SKM-1 (cell line): ENCODE measurements around the gene SLC35B2.

Experiments
- DNase-seq: peaks from one replicate; lab custom pipeline; 2025; ENCODE audit not compliant: unreplicated experiment; lab: John Stamatoyannopoulos, UW

Gene SLC35B2

DNA sequence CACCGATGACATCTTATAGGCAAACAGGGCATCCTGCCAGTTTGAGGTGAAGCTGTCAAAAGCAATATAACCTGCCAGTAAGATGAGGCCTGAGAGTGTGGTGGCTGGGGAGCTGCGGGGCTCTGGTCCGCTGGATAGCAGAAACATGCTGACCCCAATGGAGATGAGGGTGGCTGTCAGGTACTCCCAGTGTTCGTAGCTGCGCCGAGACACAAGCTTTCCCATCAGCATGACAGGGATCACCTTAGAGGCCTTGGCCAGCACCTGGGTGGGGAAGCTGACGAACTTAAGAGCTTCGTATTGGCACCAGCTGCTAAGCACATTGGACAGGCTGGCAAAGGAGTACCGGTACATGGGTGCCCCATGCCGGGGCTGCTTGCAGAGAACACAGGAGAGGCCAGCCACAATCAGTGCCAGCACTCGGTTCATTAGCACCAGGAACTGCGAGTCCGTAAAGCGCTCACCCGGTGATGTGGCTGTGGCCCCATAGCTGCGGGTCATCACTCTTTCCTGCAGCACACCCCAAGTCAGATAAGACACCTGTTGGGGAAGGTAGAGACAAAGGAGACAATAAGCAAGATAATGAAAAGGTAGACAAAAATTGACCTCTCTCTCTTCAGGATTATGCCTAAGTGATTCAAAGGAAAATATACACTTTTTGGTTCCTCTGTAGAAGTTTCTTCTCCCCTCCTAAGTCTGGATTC is 2.1 kb downstream of the SLC35B2 start:
- no peak for DNase-seq

DNA sequence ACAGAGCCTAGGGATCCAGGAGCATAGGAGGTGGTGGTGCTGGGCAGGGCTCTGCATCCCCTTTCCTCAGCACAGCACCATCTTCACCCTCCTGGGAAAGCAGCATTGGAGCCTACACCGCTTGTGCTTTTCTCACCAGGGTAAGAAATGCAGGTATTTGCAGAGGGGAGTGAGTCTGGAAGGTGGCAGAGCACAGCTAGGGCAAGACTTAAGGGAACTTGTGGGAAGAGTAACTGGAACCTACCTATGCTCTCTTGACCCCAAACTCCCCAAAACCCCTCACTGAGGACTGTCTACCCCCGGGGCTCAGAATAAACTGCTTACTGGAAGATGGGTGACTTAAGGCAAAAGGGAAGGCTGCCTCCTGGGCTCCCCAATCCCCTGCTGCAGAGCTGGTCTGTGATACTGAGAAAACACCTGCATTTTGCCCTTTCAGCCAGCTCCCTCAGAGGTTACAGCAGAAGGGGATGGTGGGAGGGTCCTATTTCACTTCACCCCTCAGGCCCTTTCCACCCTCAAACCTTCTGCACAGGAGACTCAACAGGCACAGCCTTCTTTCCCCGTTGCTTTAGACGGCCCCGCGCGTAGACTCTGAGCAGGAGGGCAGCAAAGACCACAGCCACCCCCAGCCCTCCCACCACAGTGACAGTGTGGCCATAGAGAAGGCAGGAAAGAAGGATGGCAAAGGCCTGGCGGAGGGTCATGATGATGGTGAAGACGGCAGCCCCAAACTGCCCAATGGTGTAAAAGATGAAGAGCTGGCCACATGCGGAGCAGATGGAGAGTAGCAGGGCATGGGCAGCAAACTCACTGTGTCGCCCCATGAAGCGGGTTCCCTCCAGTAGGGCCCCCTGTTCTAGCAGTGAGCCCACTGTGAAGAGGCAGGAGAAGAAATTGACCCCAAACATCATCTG is 2.9 kb downstream of the SLC35B2 start:
- no peak for DNase-seq

DNA sequence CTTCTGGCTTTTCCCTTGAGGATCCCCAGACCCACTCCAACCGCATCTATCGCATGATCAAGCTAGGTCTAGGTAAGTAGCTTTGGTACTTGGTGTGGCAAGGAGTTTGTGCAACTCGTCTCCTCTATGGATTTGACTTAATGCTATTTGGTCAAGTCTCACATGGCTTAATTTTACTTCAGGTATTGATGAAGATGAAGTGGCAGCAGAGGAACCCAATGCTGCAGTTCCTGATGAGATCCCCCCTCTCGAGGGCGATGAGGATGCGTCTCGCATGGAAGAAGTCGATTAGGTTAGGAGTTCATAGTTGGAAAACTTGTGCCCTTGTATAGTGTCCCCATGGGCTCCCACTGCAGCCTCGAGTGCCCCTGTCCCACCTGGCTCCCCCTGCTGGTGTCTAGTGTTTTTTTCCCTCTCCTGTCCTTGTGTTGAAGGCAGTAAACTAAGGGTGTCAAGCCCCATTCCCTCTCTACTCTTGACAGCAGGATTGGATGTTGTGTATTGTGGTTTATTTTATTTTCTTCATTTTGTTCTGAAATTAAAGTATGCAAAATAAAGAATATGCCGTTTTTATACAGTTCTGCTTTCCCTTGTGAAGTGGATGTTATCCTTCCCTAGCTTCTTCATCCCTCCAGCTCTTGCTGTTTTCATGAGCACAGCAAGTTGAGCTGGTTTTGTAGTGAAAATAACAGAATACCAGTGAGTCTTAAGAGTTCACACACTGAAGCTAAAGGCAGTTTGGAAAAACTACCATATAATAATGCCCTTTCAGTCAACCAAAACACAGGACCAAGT is 3.8 kb downstream of the SLC35B2 start:
- no peak for DNase-seq

DNA sequence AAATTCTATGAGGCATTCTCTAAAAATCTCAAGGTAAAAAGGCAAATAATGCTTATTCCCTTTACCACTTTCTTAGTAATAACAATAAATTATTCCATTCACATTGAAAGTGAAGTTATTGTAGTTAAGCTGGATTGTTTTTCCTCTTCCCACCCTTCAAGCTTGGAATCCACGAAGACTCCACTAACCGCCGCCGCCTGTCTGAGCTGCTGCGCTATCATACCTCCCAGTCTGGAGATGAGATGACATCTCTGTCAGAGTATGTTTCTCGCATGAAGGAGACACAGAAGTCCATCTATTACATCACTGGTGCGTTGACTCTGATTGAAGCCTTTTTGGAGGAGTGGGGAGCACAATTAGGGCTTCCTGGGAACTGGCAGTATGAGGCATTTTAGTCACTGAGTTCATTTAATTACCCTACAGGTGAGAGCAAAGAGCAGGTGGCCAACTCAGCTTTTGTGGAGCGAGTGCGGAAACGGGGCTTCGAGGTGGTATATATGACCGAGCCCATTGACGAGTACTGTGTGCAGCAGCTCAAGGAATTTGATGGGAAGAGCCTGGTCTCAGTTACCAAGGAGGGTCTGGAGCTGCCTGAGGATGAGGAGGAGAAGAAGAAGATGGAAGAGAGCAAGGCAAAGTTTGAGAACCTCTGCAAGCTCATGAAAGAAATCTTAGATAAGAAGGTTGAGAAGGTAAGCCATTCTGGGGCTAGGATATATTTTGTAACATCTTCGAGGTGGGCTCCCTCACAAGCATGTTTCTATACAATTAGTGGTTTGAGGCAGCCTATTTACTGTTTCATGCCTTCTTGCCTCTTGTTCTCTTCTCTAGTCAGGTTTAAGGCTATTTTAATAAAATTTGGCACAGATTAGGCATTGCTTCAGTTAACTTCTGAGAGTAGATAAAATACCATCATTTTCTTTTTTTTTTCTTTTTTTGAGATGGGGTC is 5.5 kb downstream of the SLC35B2 start:
- no peak for DNase-seq

DNA sequence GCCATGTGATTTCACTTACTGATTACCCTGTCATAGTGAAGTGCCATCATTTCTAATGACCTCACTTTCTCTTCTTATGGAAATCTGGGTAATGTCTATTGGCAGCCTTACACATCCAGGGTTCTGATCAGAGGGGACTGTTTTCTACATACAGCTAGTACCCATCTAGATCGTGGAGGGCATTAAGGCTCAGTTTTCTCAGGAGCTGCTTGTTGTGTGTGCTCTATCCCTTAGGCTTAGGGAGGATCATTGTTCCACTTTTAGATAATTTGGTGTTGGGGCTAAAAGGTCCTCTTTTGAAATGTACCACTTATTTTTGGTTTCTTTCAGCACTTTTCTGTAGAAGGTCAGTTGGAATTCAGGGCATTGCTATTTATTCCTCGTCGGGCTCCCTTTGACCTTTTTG is 6.6 kb downstream of the SLC35B2 start:
- no peak for DNase-seq

GRCh38 chr6:44250067-44250717 is 7.1 kb downstream of the SLC35B2 start:
- no peak for DNase-seq

DNA sequence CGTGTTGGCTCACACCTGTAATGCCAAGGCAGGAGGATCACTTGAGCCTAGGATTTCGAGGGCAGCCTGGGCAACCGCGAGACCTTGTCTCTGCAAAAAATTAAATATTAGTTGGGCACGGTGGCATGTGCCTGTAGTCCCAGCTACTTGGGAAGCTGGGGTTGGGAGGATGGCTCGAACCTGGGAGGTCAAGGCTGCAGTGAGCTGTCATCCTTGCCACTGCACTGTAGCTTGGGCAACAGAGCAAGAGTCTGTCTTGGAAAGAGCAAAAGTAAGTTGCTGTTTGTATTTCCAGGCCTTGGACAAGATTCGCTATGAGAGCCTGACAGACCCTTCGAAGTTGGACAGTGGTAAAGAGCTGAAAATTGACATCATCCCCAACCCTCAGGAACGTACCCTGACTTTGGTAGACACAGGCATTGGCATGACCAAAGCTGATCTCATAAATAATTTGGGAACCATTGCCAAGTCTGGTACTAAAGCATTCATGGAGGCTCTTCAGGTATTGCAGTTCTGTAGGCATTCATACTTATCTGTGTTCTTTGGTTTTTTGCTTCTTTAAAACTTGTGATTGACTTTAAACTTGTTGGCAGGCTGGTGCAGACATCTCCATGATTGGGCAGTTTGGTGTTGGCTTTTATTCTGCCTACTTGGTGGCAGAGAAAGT is 8.1 kb downstream of the SLC35B2 start:
- no peak for DNase-seq

GRCh38 chr6:44248579-44248978 is 8.7 kb downstream of the SLC35B2 start:
- no peak for DNase-seq

DNA sequence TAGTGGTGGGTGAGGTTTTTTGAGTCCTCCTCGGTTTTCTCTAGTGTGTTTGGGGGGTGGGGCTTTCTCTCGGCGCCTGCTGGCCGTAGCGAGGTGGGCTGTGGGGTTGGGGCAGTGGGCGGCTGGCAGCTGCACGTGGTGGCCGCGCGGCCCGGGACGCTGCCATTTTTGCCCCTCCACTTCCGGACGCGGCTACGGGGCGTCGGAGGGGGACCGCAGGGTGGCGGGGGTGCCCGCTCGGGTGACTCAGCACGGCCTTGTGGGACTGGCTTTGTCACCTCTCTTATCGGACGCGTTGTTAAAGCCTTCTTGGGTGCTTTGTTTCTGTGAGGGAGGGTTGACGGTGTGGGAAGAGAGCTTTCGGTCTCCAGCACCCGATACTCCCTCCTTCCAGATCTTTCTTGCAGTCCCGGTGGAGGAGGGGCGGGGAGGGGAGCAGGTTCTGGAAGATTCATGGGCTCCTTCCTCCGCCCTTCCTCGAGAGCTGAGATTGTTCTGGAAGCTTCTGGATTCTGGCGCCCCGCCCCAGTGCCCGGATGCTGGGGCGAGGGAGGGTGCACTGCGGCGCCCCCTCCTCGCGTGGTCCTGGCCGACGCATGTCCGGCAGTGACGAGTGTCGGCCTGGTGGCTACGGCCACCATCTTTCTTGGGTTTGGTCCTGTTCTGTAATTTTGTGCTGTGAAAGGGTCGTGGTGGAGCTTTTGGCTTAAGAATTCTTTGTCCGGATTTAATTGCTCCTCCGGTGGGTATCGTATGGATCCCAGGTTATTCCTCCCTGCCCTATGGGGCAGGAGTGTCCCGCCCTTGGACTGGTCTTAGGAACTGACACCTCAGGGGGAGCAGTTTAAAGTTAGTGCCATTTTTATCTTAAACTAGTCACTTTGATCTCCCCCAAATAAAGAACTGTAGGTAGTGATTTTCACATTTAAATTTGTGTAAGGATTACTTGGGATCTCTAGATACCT is 9.7 kb downstream of the SLC35B2 start:
- no peak for DNase-seq

DNA sequence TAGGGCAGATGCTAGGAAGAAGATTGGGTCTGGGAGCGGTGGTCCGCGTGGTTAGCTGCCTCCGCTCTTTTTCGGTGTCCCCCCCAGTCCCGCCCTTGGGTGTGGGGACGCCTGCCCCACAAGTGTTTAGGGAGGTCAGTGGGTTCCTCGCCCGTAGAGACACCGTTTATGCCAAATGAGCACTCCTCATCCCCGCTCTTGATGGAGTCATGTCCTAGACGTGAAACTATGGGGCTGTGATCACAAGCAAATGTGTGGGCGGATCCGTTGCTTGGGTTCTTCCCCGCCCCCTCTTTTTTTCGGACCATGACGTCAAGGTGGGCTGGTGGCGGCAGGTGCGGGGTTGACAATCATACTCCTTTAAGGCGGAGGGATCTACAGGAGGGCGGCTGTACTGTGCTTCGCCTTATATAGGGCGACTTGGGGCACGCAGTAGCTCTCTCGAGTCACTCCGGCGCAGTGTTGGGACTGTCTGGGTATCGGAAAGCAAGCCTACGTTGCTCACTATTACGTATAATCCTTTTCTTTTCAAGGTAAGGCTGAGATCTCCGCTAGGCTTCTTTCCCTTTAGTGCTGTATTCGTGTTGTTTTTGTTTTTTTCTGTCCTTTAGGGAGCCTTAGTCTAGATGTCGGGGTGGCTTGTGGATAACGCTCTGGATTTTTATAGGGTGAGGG is 10.5 kb downstream of the SLC35B2 start, which contains the start of gene HSP90AB1:
TSS of gene HSP90AB1 (plus strand) at position 439 of the 675 bp plus-strand sequence. CDS start 1,529 bp downstream, outside the sequence.
- peak; percentile 97 for DNase-seq

- DNase-seq: no peak
These were observed 11.2 kb downstream of the SLC35B2 start for GRCh38 chr6:44245912-44246662.

DNA sequence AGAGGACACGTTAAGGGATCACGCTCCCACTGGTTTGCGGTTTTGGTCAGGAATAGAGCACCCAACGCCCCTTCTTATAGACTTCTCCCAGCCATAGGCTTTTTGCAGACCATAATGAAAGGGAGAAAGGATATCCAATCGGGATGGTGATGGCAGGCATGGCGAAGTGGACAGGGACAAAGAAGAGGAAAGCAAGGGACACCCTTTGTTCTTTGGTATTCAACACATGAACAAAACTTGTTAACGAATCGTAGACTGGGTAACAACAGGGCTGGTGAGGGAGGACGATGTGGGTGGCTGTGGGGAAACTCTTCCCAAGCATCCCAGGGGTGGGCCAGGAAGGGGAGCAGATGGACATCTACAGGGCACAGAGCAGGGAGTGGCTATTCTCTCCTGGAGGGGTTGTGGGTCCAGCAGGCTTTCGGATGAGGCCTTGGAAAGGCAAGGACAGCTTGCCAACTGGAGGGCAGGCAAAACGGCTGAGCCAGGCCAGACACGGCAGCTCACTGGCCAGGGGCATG is 11.9 kb downstream of the SLC35B2 start:
- no peak for DNase-seq

DNA sequence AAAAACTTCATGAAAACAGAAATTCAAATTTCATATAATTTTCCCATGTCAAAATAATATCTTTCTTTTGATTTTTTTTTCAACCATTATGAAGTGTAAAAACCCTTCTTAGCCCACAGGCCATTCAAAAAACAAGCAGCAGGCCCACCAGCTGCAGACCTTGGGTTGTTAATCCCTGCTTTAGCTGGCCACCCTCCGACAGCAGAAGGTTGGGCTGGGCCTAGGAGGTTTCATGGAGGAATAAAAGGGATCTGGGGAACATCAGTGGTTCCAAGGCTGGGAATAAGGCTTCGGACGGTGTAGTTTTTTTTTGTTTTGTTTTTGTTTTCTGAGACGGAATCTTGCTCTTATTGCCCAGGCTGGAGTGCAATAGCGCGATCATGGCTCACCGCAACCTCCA is 14.0 kb downstream of the SLC35B2 start:
- no peak for DNase-seq

GRCh38 chr6:44238687-44239350 is 18.5 kb downstream of the SLC35B2 start:
- no peak for DNase-seq

DNA sequence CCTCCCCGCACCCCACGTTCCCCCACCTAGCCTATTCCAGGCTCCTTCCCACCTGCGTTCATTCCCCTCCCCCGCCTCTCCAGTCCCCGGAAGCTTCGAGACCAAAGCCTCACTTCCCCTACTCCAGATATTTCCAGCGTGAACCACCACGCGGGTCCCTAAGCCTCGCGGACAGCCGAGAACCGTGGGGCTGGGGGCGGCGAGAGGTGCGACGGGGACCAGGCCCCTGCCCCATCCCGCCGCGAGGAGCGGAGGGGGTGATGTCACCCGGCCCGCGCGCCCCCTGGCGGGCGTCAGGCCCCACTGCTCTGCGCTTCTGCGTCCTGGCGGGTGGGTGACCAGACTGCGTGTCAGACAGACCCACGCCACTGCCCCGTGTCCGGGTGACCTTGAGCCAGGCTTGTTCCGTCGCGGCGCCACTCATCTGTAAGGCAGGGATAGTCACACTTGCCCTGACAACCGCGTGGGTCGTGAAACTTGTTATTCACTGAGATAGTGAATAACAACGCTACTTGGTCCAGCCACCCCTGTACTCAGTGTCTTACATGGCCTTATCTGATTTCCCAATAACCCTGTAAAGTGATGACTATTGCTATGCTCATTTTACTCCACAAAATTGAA is 19.4 kb downstream of the SLC35B2 start:
- DNase-seq: peak; percentile 22
